Right lung (tissue), 10 donors: ENCODE data around the gene PSMA8. TPM values are rescaled to one million over a fixed set of nuclear protein-coding genes. Genes with fewer than 3 reads are reported as not detected.
A peak's percentile ranks its signal among the peaks of the same experiment; 100 is the strongest.
"Not testable (repeated sequence)": the region's sequence is repeated elsewhere in the genome, so short reads cannot be mapped to it uniquely, and the experiment has no call there.

Experiments
- DNase-seq, 2 donors: peaks; one replicate each; pipeline ENCODE4 v3.0.0-alpha.2; 2013
- long read RNA-seq, 8 donors: transcript quantifications; one replicate each; lab custom pipeline, GENCODE V29; 2026
- polyA plus RNA-seq, 5 donors: library from polyadenylated mRNA; unstranded; fragments of 120-200 nt; gene quantifications; one replicate each; pipeline versions ENCODE4 v1.2.1 to v1.2.3, GENCODE V29; 2013; ENCODE audit warnings: inconsistent platforms in 1 of 5, low replicate concordance in 1 of 5; ENCODE audit not compliant: insufficient read length in 5 of 5, insufficient read depth in 1 of 5

PSMA8 gene
- not detected for polyA plus RNA-seq
- long read RNA-seq, donor 1, partial matches to known transcripts, result 161 of 161 reads
- long read RNA-seq, donor 1, other reads (novel, unspliced or antisense), result 0 of 161 reads
- long read RNA-seq, donor 2, result 0 reads
- long read RNA-seq, donor 3, result 0 reads
- long read RNA-seq, donor 4, result 0 reads
- long read RNA-seq, donor 5, result 0 reads
- long read RNA-seq, donor 6, result 0 reads
- long read RNA-seq, donor 7, result 0 reads
- long read RNA-seq, donor 8, result 0 reads

DNA sequence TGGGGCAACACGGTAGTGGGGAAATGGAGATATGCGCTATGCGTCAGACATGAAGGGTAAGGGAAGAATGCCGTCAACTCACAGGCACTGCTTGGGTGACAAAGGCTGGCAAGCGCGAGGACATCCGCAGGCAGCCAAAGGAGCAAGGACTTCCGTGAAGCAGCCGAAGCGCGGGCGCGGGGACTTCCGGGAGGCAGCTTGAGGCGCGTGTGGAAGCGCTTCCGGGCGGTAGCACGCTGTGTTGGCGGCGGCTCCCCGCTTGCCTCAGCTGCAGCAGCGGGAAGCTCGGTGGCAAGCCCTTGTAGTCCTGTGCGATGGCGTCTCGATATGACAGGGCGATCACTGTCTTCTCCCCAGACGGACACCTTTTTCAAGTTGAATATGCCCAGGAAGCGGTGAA, at the start of gene PSMA8:
Gene PSMA8 (plus strand): TSS at position 218 of the 400 bp plus-strand sequence. CDS start 97 bp downstream, at position 315.
- no peak for DNase-seq

DNA sequence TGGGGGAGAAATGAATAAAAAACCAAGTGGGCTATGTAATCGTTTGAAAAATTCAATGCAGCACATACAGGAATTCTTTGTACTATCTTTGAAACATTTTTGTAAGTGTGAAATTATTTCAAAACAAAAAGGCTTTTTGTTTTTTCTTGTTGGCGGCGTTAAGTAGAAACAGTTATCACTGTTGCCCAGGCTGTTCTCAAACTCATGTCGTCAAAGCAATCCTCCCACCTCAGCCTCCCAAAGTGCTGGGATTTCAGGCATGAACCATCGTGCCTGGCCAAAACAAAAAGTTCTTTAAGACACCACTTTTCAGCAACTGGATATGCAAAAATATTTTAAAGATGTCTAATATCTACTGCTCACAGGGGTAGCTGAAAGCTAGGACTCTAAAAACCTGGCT, 48.6 kb upstream of the PSMA8 start:
- DNase-seq, result no peak

GRCh38 chr18:26086959-26087358, 46.7 kb upstream of the PSMA8 start:
- DNase-seq, result no peak

DNA sequence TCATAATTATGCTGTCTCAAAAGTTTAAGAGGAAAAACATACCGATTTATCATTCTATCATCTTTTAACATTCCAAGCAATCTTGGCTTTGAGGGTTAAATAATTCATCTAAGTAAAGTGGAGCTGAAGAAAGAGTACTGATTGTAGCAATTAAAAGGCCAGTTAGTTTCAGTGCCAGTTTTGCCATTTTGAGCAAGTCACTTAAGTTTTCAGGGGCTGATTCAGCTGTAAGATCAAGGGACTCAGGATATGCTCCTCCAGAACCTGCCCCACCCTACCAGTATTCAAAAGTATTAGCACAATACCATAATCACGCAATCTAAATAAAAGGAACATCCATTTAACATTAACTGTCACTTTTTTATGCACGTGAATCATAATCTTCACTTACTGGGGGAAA, 45.2 kb upstream of the PSMA8 start:
- DNase-seq, result no peak

DNA sequence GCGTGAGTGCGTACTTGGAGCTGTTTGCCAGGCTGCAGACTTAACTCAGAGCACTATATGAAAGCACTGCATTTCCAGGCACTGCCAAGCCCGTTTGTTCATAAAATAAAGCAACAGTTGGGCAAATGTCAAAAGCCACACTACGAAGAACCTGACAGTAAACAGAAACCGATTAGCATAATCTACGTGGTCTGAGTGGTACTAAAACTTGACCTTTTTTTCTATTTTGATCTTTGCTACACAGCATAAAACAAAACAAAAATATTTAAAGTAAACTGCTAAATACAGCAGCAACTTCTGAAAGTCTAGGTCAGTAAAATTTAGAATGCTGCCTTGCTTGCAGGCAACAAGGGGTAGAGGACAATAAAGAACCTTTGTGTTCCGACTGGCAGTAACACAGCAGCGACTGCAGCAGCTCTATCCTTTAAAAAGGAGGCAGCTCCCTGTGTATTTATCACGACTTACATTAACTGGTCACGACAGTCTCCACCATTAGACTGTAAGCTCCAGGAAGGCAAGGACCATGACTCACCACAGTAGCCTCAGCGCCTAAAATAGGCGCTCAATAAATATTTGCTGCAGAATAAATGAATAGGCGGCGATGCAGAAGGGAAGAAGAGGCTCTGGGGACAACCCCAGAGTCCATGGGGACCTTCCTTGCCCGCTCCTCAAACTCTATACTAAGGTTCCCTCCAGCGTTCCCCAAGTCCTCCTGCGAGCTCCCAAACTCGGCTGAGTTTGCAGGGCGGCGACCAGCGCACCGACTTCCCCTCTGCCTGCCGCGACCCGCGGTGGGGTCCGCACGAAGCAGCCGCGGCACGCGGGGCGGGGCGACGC, 44.2 kb upstream of the PSMA8 start:
- peak; percentile 14 for DNase-seq

DNA sequence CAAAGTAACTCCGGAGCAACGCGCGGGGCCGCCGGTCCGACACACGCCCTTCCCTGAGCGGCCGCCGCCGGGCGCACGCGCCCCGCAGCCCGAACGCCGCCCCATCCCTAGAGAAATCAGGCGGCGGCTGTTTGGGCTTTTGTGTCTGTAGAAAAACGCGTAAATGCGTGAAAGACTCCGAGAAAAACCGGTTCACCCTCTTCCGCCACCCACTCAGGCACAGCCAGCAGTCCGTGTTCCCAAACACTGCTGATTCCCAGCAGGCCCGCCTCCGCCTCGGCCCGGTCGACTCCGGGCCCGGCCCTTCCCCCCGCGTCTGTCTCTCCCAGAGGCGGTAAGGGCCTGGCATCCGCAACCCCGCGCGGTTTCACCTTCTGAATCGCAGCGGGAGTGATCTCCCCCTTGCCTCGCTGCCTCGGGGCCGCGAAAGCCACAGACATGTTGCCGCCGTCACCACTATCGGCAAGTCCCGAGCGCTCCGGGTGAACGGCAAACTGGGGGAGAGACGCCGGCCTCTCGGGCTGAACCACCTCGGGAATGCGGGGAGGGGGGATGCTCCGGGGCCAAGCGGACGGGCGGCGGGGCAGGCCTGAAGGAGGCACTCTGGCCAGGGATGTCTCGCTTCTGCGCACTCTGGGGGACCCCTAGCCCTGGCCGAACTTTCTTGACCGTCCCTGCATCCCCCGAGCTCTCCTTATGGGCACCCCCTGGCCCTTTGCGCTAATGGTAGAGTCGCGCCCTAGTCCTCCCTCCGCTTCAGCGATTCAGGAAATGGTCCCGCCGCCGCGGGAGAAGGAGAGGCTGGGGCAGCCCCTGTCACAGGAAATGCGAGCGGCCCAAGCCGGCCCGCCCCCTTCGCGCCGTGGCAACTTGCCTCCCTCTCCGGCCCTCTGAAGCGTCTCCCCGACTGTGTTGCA, 43.3 kb upstream of the PSMA8 start, which contains the start of gene SS18:
Gene SS18 (minus strand): TSS at position 484 of the 917 bp plus-strand sequence. CDS start 44 bp downstream, at position 440.
- peak; percentile 95 to 96 for DNase-seq

- no peak for DNase-seq
Measured at GRCh38 chr18:26091047-26091630, 42.5 kb upstream of the PSMA8 start.

DNA sequence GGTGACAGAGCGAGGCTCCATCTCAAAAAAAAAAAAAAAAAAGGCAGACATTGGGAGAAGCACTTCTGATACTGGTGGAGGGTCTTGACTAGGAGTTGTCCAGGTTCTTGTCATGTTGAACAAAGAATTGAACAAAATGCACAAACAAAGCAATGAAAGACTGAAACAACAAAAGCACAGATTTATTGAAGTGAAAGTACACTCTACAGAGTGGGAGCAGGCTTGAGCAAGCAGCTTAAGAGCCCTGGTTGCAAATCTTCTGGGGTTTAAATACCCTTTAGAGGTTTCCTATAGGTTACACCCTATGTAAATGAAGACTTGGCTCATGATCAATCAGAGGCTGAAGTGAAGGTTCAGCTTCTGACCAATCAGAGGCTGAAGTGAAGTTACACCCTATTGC, 36.8 kb upstream of the PSMA8 start:
- no peak for DNase-seq

DNA sequence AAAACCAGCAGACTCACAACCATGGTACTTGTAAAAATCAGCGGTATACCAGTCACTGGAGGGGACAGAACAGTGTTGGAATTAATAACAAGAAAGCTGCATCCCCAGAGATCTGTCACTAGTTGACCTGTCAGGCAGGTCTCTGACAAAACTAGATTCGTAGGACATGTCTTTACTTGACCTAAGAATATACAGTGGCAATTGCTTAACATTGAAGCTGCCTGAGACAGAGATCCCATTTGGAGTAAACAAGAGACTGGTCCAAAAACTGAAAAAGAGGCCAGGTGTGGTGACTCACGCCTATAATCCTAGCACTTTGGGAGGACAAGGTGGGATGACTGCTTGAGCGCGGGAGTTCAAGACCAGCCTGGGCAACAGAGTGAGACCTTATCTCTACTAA, 36.1 kb upstream of the PSMA8 start:
- no peak for DNase-seq

DNA sequence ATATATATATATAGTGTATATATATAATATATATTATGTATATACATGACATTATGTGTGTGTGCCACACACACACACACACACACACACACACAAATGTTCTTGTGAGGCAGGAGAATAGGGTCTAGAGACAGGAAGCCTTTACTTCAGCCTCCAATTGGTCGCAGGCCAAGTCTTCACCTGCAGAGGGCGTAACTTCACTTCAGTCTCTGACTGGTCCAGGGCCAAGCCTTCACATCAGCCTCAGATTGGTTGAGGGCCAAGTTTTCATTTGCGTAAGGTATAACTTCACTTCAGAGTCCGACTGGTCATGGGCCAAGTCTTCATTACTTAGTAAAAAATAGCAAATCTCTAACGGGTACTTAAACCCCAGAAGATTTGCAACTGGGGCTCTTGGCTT, 30.1 kb upstream of the PSMA8 start:
- DNase-seq, result peak in 1 of 2 donors; percentile 5

GRCh38 chr18:26104035-26104434, 29.6 kb upstream of the PSMA8 start:
- DNase-seq, result no peak

DNA sequence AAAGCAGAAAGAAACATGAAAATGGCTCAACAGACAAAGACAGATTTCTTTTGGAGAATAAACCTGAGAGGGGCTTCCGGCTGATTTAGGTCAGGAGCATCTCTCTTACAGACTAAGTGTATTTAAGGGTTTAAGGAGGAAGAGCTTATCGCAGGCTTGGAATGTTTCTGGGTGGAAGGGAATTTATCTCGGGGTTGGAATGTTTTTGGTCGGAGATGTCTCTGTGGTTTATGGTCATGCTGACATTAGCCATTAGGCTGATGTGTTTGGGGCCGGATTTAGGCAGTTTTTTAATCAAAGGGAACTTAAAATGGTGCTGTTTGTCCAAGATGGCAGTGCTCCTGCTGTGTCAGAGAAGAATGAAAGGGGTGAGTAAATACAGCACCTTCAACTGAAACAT, 14.4 kb upstream of the PSMA8 start:
- no peak for DNase-seq

DNA sequence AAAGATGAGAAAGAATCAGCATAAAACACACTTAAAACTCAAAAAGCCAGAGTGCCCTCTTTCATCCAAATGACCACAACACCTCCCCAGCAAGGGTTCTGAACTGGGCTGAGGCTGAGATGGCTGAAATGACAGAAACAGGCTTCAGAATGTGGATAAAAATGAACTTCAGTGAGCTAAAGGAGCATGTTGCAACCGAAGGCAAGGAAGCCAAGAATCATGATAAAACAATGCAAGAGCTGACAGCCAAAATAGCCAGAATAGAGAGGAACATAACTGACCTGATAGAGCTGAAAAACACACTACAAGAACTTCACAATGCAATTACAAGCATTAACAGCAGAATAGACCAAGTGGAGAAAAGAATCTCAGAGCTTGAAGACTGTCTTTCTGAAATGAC, 12.2 kb upstream of the PSMA8 start:
- DNase-seq, result no peak

DNA sequence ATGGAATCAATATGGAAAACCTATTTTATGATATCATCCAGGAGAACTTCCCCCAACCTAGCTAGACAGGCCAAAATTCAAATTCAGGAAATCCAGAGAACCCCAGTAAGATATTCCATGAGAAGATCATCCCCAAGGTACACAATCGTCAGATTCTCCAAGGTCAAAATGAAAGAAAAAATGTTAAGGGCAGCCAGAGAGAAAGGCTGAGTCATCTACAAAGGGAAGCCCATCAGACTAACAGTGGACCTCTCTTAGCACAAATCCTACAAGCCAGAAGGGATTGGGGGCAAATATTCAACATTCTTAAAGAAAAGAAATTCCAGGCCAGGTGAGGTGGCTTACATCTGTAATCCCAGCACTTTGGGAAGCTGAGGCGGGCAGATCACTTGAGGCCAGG, 11.7 kb upstream of the PSMA8 start:
- not testable (repeated sequence) for DNase-seq

GRCh38 chr18:26127786-26128185, 5.9 kb upstream of the PSMA8 start:
- no peak for DNase-seq

- DNase-seq, result not testable (repeated sequence)
Measured at GRCh38 chr18:26128192-26128591, 5.5 kb upstream of the PSMA8 start.

- no peak for DNase-seq
Measured at GRCh38 chr18:26134107-26134506, 438 bp downstream of the PSMA8 start.

DNA sequence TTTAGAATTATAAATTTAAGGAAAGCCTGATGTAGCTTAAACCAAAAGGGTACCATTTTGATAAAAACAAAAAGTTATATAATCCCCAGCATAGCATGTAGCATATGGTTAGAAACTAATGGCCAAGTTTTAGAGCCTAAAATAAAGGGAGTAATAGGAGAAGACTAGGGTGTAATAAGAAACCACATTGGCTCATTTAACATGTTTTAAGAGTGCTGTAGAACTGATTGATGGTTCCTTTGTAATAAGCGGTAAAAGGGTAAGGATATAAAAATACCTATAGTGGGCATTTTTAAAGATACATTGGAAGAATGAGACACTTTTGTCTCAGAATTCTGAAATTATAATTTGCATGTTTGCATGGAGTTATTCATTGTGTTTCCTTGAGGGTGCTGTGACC, 1.9 kb downstream of the PSMA8 start:
- no peak for DNase-seq

DNA sequence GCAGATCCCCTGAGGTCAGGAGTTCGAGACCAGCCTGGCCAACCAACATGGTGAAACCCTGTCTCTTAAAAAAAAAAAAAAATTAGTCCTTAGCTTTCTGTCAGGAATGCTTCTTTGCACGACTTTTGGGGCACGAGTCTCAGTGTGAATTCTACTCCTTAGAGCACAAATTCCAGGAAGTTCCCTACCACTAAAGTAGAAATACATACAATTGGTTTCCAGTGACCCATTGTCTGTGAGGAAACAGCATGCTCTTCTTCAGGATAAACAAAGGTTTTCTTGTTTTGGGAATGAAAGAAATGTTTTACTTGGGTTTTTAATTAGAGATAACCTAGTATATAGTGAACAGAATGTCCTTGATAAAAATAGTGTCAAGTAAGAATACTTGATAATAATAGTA, 23.7 kb downstream of the PSMA8 start:
- no peak for DNase-seq

GRCh38 chr18:26159353-26159752, 25.7 kb downstream of the PSMA8 start:
- DNase-seq, result no peak

DNA sequence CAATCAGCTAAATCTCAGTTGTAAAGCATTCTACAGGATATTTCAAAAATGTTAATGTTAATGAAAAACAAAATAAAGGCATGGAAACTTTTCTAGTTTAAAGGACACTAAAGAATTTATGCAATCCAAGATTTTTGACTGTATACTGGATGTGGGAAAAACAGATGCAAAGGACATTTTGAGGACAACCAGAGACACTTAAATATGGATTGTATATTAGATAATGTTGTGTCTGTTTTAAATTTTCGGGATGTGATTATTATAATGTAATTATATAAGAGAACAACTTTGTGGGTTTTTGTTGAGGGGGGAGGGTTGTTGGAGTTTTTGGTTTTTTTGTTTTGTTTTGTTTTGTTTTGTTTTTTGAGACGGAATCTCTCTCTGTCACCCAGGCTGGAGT, 30.9 kb downstream of the PSMA8 start:
- DNase-seq, result no peak

- DNase-seq, result not testable (repeated sequence)
Measured at GRCh38 chr18:26167592-26167991, 33.9 kb downstream of the PSMA8 start.
